Stimulated activated naive CD8-positive, alpha-beta T cell treated with anti-CD3 and anti-CD28 coated beads, Interleukin-15, Interleukin-2, amounts not matched to agents 100 ng/mL and 50 ng/mL, for 24 hours (primary cell): ENCODE results near the gene YWHAE.
"Not testable (repeated sequence)": the region's sequence is repeated elsewhere in the genome, so short reads cannot be mapped to it uniquely, and the experiment has no call there.

Experiments
- H3K27ac Mint-ChIP-seq: one replicate; pipeline ENCODE4 v1.8.0; 2021; ENCODE audit warnings: mild to moderate bottlenecking, mixed read lengths
- H3K27me3 Mint-ChIP-seq: one replicate; pipeline ENCODE4 v1.8.0; 2021; ENCODE audit warnings: mixed read lengths
- H3K36me3 Mint-ChIP-seq: one replicate; pipeline ENCODE4 v1.8.0; 2021; ENCODE audit warnings: low read depth, mixed read lengths
- H3K4me1 Mint-ChIP-seq: one replicate; pipeline ENCODE4 v1.8.0; 2021; ENCODE audit warnings: low read depth, mixed read lengths
- H3K4me3 Mint-ChIP-seq: one replicate; pipeline ENCODE4 v1.8.0; 2021; ENCODE audit warnings: mild to moderate bottlenecking, mixed read lengths
- H3K9me3 Mint-ChIP-seq: one replicate; pipeline ENCODE4 v1.8.0; 2021; ENCODE audit warnings: mixed read lengths

The YWHAE gene

DNA sequence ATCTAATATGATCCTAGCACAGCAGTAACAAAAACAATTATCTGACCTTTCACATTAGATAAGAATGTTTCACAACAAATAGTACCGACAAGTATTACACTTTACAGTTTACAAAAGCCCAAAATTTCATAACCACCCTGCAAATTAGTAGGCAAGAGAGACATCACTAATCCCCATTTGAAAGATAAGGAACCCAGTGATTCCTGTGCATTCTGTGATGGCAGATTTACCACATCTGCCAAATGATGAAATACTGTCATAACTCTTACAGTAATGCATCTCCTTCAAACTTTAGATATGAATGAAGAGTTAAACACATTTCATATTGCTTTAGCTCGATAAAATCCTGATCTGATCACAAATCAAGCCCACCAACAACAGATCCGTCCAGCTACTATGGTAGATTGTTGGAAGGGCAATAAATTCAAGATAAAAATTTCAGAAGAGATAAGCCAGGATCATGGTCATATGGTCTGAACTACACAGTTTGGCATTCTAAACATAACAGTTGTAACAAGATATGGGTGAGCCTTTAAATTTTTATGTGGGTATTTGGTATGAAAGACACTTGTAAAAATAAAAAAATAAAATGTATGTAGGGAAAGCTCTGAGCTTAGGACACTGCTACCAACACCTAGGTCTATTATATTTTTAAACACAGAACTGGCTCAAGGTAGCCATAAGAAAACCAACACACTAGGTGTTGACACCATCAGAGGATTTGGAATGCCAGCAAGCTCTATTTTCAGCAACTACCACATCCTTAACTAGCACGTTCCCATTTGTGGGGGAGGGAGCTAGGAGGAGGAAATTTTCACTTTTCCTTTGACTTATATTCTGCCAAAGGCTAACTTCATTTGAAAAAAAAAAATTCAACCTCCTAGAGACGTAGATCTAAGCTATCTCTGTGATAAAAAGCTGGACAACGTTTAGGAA, 9.3 kb downstream of the YWHAE start:
- Mint-ChIP-seq H3K4me3 (peak overlapping the region; percentile 20), H3K36me3 (peaks cover 32% of the 10 kb centered on the region), H3K4me1 (peaks cover 85% of the 10 kb centered on the region), H3K9me3 (no peaks in the 10 kb centered on the region), H3K27ac (peak overlapping the region; percentile 37), H3K27me3 (no peaks in the 10 kb centered on the region)

GRCh38 chr17:1387490-1388227, 12.4 kb downstream of the YWHAE start:
- Mint-ChIP-seq H3K4me1 (peaks cover 73% of the 10 kb centered on the region), H3K36me3 (peaks cover 25% of the 10 kb centered on the region)
- not testable (repeated sequence) for H3K27me3 Mint-ChIP-seq, H3K27ac Mint-ChIP-seq, H3K9me3 Mint-ChIP-seq, H3K4me3 Mint-ChIP-seq

- not testable (repeated sequence) for H3K4me3 Mint-ChIP-seq, H3K27me3 Mint-ChIP-seq, H3K9me3 Mint-ChIP-seq
- H3K36me3 Mint-ChIP-seq, result peaks cover 20% of the 10 kb centered on the region
- peaks cover 73% of the 10 kb centered on the region for H3K4me1 Mint-ChIP-seq
- H3K27ac Mint-ChIP-seq, result peak overlapping the region; percentile 45
These were observed 13.3 kb downstream of the YWHAE start for GRCh38 chr17:1386675-1387190.

GRCh38 chr17:1386265-1386664, 13.8 kb downstream of the YWHAE start:
- Mint-ChIP-seq H3K4me3 (no peak overlapping the region), H3K4me1 (peaks cover 73% of the 10 kb centered on the region), H3K27ac (peak overlapping the region; percentile 45), H3K27me3 (no peaks in the 10 kb centered on the region), H3K9me3 (no peaks in the 10 kb centered on the region), H3K36me3 (peaks cover 24% of the 10 kb centered on the region)

GRCh38 chr17:1385861-1386260, 14.2 kb downstream of the YWHAE start:
- Mint-ChIP-seq H3K27me3 (no peaks in the 10 kb centered on the region), H3K4me3 (no peak overlapping the region), H3K4me1 (peaks cover 71% of the 10 kb centered on the region), H3K27ac (no peak overlapping the region), H3K9me3 (no peaks in the 10 kb centered on the region), H3K36me3 (peaks cover 26% of the 10 kb centered on the region)

- Mint-ChIP-seq H3K4me1 (peaks cover 72% of the 10 kb centered on the region), H3K9me3 (no peaks in the 10 kb centered on the region), H3K36me3 (peaks cover 28% of the 10 kb centered on the region), H3K27ac (no peak overlapping the region), H3K27me3 (no peaks in the 10 kb centered on the region), H3K4me3 (no peak overlapping the region)
These were observed 15.1 kb downstream of the YWHAE start for GRCh38 chr17:1384905-1385435.

GRCh38 chr17:1379930-1380313, 20.1 kb downstream of the YWHAE start:
- H3K4me3 Mint-ChIP-seq, result no peak overlapping the region
- peak overlapping the region; percentile 64 for H3K27ac Mint-ChIP-seq

DNA sequence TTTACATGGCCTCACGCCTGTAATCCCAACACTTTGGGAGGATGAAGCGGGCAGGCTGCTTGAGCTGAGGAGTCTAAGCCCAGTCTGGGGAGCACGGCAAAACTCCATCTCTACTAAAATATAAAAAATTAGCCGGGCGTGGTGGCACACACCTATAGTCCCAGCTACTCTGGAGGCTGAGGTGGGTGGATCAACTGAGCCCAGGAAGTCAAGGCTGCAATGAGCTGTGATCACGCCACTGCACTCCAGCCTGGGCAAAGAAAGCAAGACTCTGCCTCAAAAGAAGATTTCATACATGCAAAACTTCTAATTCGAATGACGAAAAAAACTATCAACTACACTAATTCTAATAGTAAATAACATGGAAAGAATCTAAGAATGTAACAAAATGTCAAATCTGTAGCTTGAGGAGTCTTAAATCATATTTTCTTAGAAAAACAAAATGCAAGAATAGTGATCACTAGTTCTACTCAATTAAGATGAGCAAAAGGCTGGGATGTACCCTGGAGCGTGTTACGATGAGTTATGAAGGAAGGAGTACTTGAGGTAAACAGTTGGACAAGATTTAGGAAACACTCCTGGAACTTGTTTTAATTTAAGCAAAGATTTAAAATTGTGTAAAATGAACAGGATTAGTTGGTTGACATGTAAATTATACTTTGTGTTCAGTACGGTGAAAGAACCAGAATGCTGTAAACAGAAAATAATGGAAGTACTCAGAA, 20.7 kb downstream of the YWHAE start:
- Mint-ChIP-seq H3K36me3 (peaks cover 53% of the 10 kb centered on the region), H3K4me3 (no peak overlapping the region), H3K4me1 (peaks cover 88% of the 10 kb centered on the region), H3K27me3 (no peaks in the 10 kb centered on the region), H3K27ac (peak overlapping the region; percentile 64), H3K9me3 (no peaks in the 10 kb centered on the region)

More at GRCh38 chr17:1379930-1380313, 20.1 kb downstream of the YWHAE start:
- Mint-ChIP-seq H3K4me1 (peaks cover 85% of the 10 kb centered on the region), H3K27me3 (no peaks in the 10 kb centered on the region), H3K36me3 (peaks cover 52% of the 10 kb centered on the region), H3K9me3 (no peaks in the 10 kb centered on the region)

DNA sequence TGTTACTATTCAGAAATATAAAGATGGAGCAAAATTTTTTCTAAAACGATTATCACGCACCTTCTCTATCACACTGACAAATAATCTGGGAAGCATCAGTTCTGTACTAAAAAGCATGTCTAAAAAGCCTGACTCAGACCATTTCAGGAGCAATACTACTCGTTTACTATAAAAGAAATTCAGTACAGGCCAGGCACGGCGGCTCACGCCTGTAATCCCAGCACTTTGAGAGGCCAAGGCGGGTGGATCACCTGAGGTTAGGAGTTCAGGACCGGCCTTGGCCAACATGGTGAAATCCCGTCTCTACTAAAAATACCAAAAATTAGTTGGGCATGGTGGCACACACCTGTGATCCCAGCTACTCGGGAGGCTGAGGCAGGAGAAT, 21.6 kb downstream of the YWHAE start:
- H3K27ac Mint-ChIP-seq, H3K27me3 Mint-ChIP-seq, H3K4me3 Mint-ChIP-seq, H3K9me3 Mint-ChIP-seq: not testable (repeated sequence)
- peaks cover 55% of the 10 kb centered on the region for H3K36me3 Mint-ChIP-seq
- peaks cover 93% of the 10 kb centered on the region for H3K4me1 Mint-ChIP-seq

DNA sequence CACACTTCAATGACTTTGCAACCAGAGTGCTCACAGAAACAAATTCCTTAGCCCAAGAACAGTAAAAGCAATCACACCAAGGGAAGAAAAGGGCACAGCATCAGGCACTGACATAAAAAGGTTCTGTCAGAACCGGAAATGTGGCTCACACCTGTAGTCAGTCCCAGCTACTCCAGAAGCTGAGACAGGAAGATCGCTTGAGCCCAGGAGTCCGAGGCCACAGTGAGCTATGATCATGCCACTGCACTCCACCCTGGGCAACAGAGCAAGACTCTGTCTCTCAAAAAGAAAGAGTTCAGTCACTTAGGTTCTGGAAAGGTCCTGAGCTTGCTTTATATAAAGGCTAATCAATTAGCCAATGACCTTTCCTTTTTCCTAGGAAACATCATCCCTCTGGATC, 22.7 kb downstream of the YWHAE start:
- H3K27ac Mint-ChIP-seq, result peak overlapping the region; percentile 93
- no peak overlapping the region for H3K4me3 Mint-ChIP-seq
- peaks cover 64% of the 10 kb centered on the region for H3K36me3 Mint-ChIP-seq
- no peaks in the 10 kb centered on the region for H3K9me3 Mint-ChIP-seq
- peaks cover 95% of the 10 kb centered on the region for H3K4me1 Mint-ChIP-seq
- H3K27me3 Mint-ChIP-seq, result no peaks in the 10 kb centered on the region

DNA sequence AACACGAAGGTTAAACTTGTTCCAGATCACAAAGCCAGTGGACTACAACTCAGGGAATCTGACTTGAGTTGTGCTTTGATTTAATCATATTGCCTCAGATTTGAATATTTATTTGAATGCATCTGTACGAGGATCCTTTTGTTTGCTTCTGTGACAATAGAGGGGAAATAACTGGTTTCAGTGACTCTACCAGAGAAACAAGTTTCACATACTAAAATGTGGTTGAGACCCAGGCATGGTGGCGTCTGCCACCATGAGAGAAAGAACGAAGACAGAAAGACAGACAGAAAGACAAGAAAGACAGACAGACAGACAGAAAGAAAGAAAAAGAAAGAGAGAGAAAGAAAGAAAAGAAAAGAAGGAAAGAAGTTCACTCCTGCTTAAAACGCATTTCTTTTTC, 24.0 kb downstream of the YWHAE start:
- Mint-ChIP-seq H3K27ac (peak overlapping the region; percentile 93), H3K36me3 (peaks cover 58% of the 10 kb centered on the region), H3K4me3 (peak overlapping the region; percentile 62)

DNA sequence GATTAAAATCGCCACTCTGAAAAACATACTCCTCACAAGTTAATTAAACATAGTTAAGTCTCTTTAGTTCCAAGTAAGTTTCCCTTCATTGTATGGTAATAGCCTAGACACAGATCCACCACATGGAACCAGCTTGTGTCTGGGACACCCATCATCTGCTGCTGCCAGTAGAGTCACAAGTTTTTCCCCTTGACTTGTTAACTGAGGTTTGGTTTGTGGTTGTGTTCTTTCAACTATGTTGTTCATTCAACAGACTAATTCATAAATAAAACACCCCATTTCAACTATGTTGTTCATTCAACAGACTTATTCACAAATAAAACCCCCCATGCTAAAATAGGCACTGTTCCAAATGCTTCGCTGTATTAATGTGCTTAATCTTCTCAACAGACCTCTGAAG, 24.4 kb downstream of the YWHAE start:
- H3K4me3 Mint-ChIP-seq, result peak overlapping the region; percentile 62

More for the DNA sequence above, 24.0 kb downstream of the YWHAE start:
- Mint-ChIP-seq H3K9me3 (no peaks in the 10 kb centered on the region), H3K27me3 (no peaks in the 10 kb centered on the region), H3K4me1 (peaks cover 91% of the 10 kb centered on the region)

GRCh38 chr17:1374431-1375177, 25.4 kb downstream of the YWHAE start:
- Mint-ChIP-seq H3K27ac (peak overlapping the region; percentile 93), H3K9me3 (no peaks in the 10 kb centered on the region), H3K27me3 (no peaks in the 10 kb centered on the region), H3K4me3 (peak overlapping the region; percentile 62), H3K4me1 (peaks cover 84% of the 10 kb centered on the region), H3K36me3 (peaks cover 50% of the 10 kb centered on the region)

More for the DNA sequence above, 24.4 kb downstream of the YWHAE start:
- Mint-ChIP-seq H3K4me1 (peaks cover 91% of the 10 kb centered on the region), H3K9me3 (no peaks in the 10 kb centered on the region), H3K27ac (peak overlapping the region; percentile 93), H3K36me3 (peaks cover 57% of the 10 kb centered on the region), H3K27me3 (no peaks in the 10 kb centered on the region)

DNA sequence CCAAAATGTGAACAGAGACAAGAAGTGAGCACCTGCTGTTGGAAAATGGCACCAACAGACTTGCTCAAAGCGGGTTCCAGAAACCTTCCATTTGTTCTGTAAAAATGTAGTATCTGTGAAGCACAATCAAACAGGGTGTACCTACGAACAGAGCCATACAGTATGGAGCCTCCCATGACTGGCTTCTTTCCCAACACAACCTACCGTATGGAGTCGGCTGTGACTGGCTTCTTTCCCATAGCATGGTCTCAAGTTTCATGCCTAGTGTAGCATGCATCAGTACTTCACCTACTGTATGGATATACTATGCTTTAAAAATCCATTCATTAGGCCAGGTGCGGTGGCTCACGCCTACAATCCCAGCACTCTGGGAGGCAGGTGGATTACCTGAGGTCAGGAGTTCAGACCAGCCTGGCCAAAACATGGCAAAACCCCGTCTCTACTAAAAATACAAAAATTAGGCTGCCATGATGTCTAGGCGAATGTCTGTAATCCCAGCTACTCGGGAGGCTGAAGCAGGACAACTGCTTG, 26.2 kb downstream of the YWHAE start:
- H3K4me1 Mint-ChIP-seq, result peaks cover 82% of the 10 kb centered on the region
- peak overlapping the region; percentile 11 for H3K27ac Mint-ChIP-seq
- H3K4me3 Mint-ChIP-seq, result no peak overlapping the region
- H3K36me3 Mint-ChIP-seq, result peaks cover 53% of the 10 kb centered on the region
- H3K9me3 Mint-ChIP-seq, result no peaks in the 10 kb centered on the region
- no peaks in the 10 kb centered on the region for H3K27me3 Mint-ChIP-seq
